HepG2 (cell line): Measurements from ENCODE around the gene TPM2. TPM values are rescaled to one million over a fixed set of nuclear protein-coding genes. Genes with fewer than 3 reads are reported as not detected.

Experiments used
- ATAC-seq: fragments of 200-7000 bp; cut with Tn5 transposase; 3 replicates; pipeline ENCODE4 v1.9.1; 2020; ENCODE audit warnings: mild to moderate bottlenecking, moderate library complexity
- BruUV-seq: library from RNA; stranded (reverse); fragments of 400-500 nt; replicated peaks from 2 replicates; lab custom pipeline; 2021; lab: Mats Ljungman, UMichigan
- CTCF ChIA-PET: fragments of 300-600 bp; formaldehyde crosslinking; extraction: SDS; loops from one replicate; lab custom pipeline; 2021; ENCODE audit warnings: low total read pairs, inconsistent platforms, low intra/inter-chr PET ratio; lab: Yijun Ruan, JAX
- POLR2A ChIA-PET: fragments of 350-600 bp; sonication (Branson Sonifier 250); formaldehyde crosslinking; loops from one replicate; lab custom pipeline; 2020; ENCODE audit warnings: antibody characterized with exemption, inconsistent platforms; lab: Yijun Ruan, JAX
- DNase-seq: peaks from one replicate; pipeline ENCODE4 v3.0.0-alpha.2; 2015; ENCODE audit warnings: low spot score
- FAIRE-seq: peaks from 3 replicates; lab custom pipeline; 2011; peaks lifted over from hg19 to GRCh38; lab: Jason Lieb, UNC
- H2AFZ ChIP-seq: one replicate; pipeline ENCODE4 v1.6.1; 2011; ENCODE audit warnings: low read length, inconsistent platforms
- H3K27ac ChIP-seq: fragments of 300-600 bp; 3 replicates; pipeline ENCODE4 v1.8.0; 2011; ENCODE audit warnings: mixed run types, mild to moderate bottlenecking, mixed read lengths, low read length, inconsistent platforms; ENCODE audit not compliant: insufficient read depth; ENCODE audit errors: extremely low read length
- H3K27me3 ChIP-seq, 2 experiments: fragments of 200-600 bp in 1 of 2; 2 replicates in 1 of 2; 3 replicates in 1 of 2; pipeline versions ENCODE4 v1.6.0 to v1.8.0; 2011; ENCODE audit warnings: low read length in 2 of 2, mild to moderate bottlenecking in 2 of 2, moderate library complexity in 2 of 2, inconsistent platforms in 1 of 2; ENCODE audit not compliant: insufficient read depth in 2 of 2, control insufficient read depth in 1 of 2
- H3K36me3 ChIP-seq, 2 experiments: fragments of 200-600 bp in 1 of 2; replicated peaks in 1 of 2; 2 replicates in 1 of 2; 3 replicates in 1 of 2; pipeline versions ENCODE4 v1.5.1 to v1.8.0; 2011; ENCODE audit warnings: low read length in 2 of 2, inconsistent platforms in 1 of 2; ENCODE audit not compliant: insufficient read depth in 2 of 2, control insufficient read depth in 1 of 2
- H3K4me1 ChIP-seq: 2 replicates; pipeline ENCODE4 v1.5.1; 2012; ENCODE audit warnings: low read length, inconsistent platforms; ENCODE audit not compliant: insufficient read depth
- H3K4me2 ChIP-seq: 2 replicates; pipeline ENCODE4 v1.6.0; 2011; ENCODE audit warnings: low read depth, low read length, inconsistent platforms
- H3K4me3 ChIP-seq, 3 experiments: fragments of 200-600 bp in 1 of 3; sonication (generic), shearing (Covaris generic) in 1 of 3; replicated peaks in 1 of 3; 2 replicates each; pipeline ENCODE4 v1.5.1; 2011 to 2016; ENCODE audit warnings: low read length in 3 of 3, inconsistent platforms in 2 of 3, low read depth in 2 of 3, mild to moderate bottlenecking in 2 of 3, control low read depth in 1 of 3, mixed read lengths in 1 of 3; ENCODE audit not compliant: insufficient read depth in 1 of 3
- H3K79me2 ChIP-seq: one replicate; pipeline ENCODE4 v1.6.1; 2011; ENCODE audit warnings: low read length, inconsistent platforms; ENCODE audit not compliant: insufficient read depth
- H3K9ac ChIP-seq: 2 replicates; pipeline ENCODE4 v1.6.0; 2011; ENCODE audit warnings: mild to moderate bottlenecking, low read depth, low read length, inconsistent platforms; ENCODE audit not compliant: insufficient read depth
- H3K9me3 ChIP-seq: 2 replicates; pipeline ENCODE4 v1.5.1; 2012; ENCODE audit warnings: mild to moderate bottlenecking, low read length
- H4K20me1 ChIP-seq: 2 replicates; pipeline ENCODE4 v1.6.0; 2011; ENCODE audit warnings: inconsistent platforms, mild to moderate bottlenecking, low read length, moderate library complexity; ENCODE audit not compliant: insufficient read depth
- BORCS8-MEF2B ChIP-seq: sonication (generic); formaldehyde crosslinking; IDR thresholded peaks from 2 replicates; pipeline ENCODE4 v1.8.0; 2022; ENCODE audit warnings: mild to moderate bottlenecking, missing genetic modification reagents
- BRCA1 ChIP-seq: sonication (generic); formaldehyde crosslinking; IDR thresholded peaks from 2 replicates; pipeline ENCODE4 v1.4.0; 2020; ENCODE audit warnings: missing genetic modification reagents
- MTF1 ChIP-seq: sonication (generic); formaldehyde crosslinking; IDR thresholded peaks from 2 replicates; pipeline ENCODE4 v1.5.0; 2020; ENCODE audit warnings: missing genetic modification reagents
- NFKB2 ChIP-seq: sonication (generic); formaldehyde crosslinking; IDR thresholded peaks from 2 replicates; pipeline ENCODE4 v1.4.0; 2020; ENCODE audit warnings: missing genetic modification reagents, borderline replicate concordance
- NR1H2 ChIP-seq: sonication (generic); formaldehyde crosslinking; IDR thresholded peaks from 2 replicates; pipeline ENCODE4 v1.8.1; 2022; ENCODE audit warnings: low read depth, missing genetic modification reagents, borderline replicate concordance
- NR2C2 ChIP-seq: sonication (generic); formaldehyde crosslinking; IDR thresholded peaks from 2 replicates; pipeline ENCODE4 v1.4.0; 2020; ENCODE audit warnings: missing genetic modification reagents, mild to moderate bottlenecking, moderate library complexity, borderline replicate concordance
- TAF15 ChIP-seq: fragments of 200-400 bp; formaldehyde crosslinking; IDR thresholded peaks from one replicate; pipeline ENCODE4 v1.6.1; 2018; ENCODE audit warnings: mild to moderate bottlenecking, low read depth, low read length; ENCODE audit not compliant: poor library complexity, severe bottlenecking
- ZNF556 ChIP-seq: sonication (generic); formaldehyde crosslinking; IDR thresholded peaks from 2 replicates; pipeline ENCODE4 v1.4.0; 2020; ENCODE audit warnings: mild to moderate bottlenecking, missing genetic modification reagents, borderline replicate concordance
- WGBS: methylation state at CpG from one replicate; pipeline ENCODE4 v1.1.6; 2017; ENCODE audit warnings: low lambda C conversion rate; 5-methylcytosine and 5-hydroxymethylcytosine counted together
- in situ Hi-C: cut with HindIII; loops from 2 replicates; pipeline ENCODE4 v1.10.0; 2017; ENCODE audit warnings: low pct_unique_long_range_greater_than_20kb; ENCODE audit not compliant: extremely low pct_ligation_motif_present
- intact Hi-C: fragments of 100-400 bp; cut with micrococcal nuclease; formaldehyde crosslinking; loops from one replicate; pipeline ENCODE4 v1.10.0; 2022; ENCODE audit not compliant: unreplicated experiment
- polyA plus RNA-seq, 8 experiments: library from polyadenylated mRNA; depleted of rRNA in 3 of 8; stranded (reverse) in 7 of 8; unstranded in 1 of 8; fragments of >200 nt; fragmentation: Illumina TruSeq in 4 of 8; extraction: Trizol in 4 of 8; gene quantifications; 2 replicates each; pipeline versions ENCODE4 v1.2.1 to v1.2.3, GENCODE V29; 2011 to 2016; ENCODE audit warnings: low read depth in 4 of 8, missing spikeins in 1 of 8, mixed read lengths in 1 of 8; ENCODE audit not compliant: insufficient read depth in 1 of 8
- total RNA-seq, 5 experiments: library from RNA; depleted of rRNA; stranded (reverse); fragments of >200 nt; fragmentation: Illumina TruSeq; extraction: Trizol; gene quantifications; 2 replicates each; pipeline ENCODE4 v1.2.3, GENCODE V29; 2016; ENCODE audit warnings: low read depth in 1 of 5
- TF ChIP-seq, protein P1 (sequence below): sonication (generic); formaldehyde crosslinking; IDR thresholded peaks from 2 replicates; pipeline ENCODE4 v1.4.0; 2020; ENCODE audit warnings: missing genetic modification reagents; ENCODE audit errors: not compliant biosample characterization
- TF ChIP-seq, protein P2 (sequence below): sonication (generic); formaldehyde crosslinking; IDR thresholded peaks from 2 replicates; pipeline ENCODE4 v1.5.1; 2020; ENCODE audit warnings: missing genetic modification reagents, mild to moderate bottlenecking, borderline replicate concordance
- TF ChIP-seq, protein P3 (sequence below), 2 experiments: sonication (generic) in 1 of 2; formaldehyde crosslinking in 1 of 2; IDR thresholded peaks; 2 replicates each; pipeline versions ENCODE4 v1.4.0 to v1.6.1; 2016 to 2020; ENCODE audit warnings: borderline replicate concordance in 1 of 2, low read depth in 1 of 2, mild to moderate bottlenecking in 1 of 2, missing genetic modification reagents in 1 of 2
- TF ChIP-seq, protein P4 (sequence below): sonication (generic); formaldehyde crosslinking; IDR thresholded peaks from 2 replicates; pipeline ENCODE4 v1.5.1; 2020; ENCODE audit warnings: missing genetic modification reagents, mild to moderate bottlenecking, borderline replicate concordance

The TPM2 gene
- total and polyA plus RNA-seq, 2 of the 13 experiments (the other 11 are each of a cell fraction or from before 2014, with no cell fraction given) = 3.1 to 10.7 TPM

DNA sequence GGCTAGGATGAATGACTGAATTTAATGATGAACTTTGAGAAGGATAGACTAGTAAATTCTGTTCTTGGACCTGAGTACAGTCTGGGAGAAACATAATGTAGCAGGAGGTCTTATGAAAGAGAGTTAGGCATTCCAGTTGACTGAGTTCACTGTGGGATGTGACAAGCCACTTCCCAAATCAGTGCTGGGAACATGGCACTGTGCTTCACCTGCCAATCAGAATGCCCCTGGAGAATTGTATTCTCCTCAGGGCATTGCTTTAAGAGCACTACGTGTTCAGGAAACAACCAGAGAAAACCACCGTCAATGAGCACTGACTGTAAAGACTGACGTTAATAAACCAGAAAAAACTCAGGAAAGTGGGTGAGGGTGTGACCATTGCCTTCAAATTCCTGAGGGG is 30.4 kb downstream of the TPM2 start (continued):
- TF ChIP-seq, protein P1, sequence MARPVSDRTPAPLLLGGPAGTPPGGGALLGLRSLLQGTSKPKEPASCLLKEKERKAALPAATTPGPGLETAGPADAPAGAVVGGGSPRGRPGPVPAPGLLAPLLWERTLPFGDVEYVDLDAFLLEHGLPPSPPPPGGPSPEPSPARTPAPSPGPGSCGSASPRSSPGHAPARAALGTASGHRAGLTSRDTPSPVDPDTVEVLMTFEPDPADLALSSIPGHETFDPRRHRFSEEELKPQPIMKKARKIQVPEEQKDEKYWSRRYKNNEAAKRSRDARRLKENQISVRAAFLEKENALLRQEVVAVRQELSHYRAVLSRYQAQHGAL (CRISPR knock-in tag) = no peak
- TF ChIP-seq NR1H2 (no peak), MTF1 (CRISPR knock-in tag) (no peak)
- TF ChIP-seq, protein P2, sequence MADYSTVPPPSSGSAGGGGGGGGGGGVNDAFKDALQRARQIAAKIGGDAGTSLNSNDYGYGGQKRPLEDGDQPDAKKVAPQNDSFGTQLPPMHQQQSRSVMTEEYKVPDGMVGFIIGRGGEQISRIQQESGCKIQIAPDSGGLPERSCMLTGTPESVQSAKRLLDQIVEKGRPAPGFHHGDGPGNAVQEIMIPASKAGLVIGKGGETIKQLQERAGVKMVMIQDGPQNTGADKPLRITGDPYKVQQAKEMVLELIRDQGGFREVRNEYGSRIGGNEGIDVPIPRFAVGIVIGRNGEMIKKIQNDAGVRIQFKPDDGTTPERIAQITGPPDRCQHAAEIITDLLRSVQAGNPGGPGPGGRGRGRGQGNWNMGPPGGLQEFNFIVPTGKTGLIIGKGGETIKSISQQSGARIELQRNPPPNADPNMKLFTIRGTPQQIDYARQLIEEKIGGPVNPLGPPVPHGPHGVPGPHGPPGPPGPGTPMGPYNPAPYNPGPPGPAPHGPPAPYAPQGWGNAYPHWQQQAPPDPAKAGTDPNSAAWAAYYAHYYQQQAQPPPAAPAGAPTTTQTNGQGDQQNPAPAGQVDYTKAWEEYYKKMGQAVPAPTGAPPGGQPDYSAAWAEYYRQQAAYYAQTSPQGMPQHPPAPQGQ (CRISPR knock-in tag) = no peak

DNA sequence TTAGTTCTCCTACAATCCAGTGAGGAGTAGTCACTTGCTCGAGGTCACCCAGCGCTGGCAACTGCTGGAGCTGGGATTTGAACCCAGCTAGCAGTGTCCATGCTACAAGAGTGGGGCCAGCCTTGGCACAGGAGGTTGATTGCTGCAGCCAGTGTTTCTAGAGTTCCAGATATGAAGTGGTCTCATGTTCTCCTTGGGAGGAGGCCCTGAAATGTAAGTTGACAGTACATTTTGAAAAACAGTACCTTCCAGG is 30.8 kb downstream of the TPM2 start:
- in situ Hi-C loops = loop anchor here (10.0 kb wide), 1 partner anchor 544 kb away; the partner anchor contains the start of gene ATOSB
- no TSS peak for BruUV-seq
- ATAC-seq (peak; percentile 1; the same call in 2 of the 3 replicates), FAIRE-seq (no peak), DNase-seq (no peak)
- ChIA-PET POLR2A (interaction anchor here (1.1 to 6.3 kb wide), 8 partner anchors 11 to 155 kb away, joined by 3 to 68 read pairs (median 30); partner anchors contain the start of genes CREB3, HINT2, TLN1 and TPM2), CTCF (interaction anchor here (1.7 kb wide), 1 partner anchor 37 kb away, joined by 9 read pairs; no protein-coding TSS in a partner anchor)
- Histone ChIP-seq H3K27ac (peak overlapping the region; percentile 100), H2AFZ (no peak overlapping the region), H3K4me2 (peak overlapping the region; percentile 82), H3K27me3 (no peaks in the 10 kb centered on the region; a peak in 2 of 5 replicates), H4K20me1 (no peaks in the 10 kb centered on the region), H3K4me1 (peaks cover 71% of the 10 kb centered on the region), H3K9ac (peak overlapping the region; percentile 98), H3K79me2 (peaks cover 6% of the 10 kb centered on the region), H3K4me3 (peak overlapping the region; percentile 66 to 89 (median 85)), H3K9me3 (no peaks in the 10 kb centered on the region), H3K36me3 (peaks cover 8 to 10% of the 10 kb centered on the region in 2 experiments; a peak in 3 of 5 replicates)
- no CpG with 5 or more reads among the region's 2 CpGs for WGBS
- intact Hi-C loops = loop anchor here (1.0 kb wide), 3 partner anchors 10 to 90 kb away; partner anchors contain the start of genes CREB3, GBA2, RGP1 and TLN1
- no peak for TF ChIP-seq BRCA1 (CRISPR knock-in tag)
- TF ChIP-seq, protein P3, sequence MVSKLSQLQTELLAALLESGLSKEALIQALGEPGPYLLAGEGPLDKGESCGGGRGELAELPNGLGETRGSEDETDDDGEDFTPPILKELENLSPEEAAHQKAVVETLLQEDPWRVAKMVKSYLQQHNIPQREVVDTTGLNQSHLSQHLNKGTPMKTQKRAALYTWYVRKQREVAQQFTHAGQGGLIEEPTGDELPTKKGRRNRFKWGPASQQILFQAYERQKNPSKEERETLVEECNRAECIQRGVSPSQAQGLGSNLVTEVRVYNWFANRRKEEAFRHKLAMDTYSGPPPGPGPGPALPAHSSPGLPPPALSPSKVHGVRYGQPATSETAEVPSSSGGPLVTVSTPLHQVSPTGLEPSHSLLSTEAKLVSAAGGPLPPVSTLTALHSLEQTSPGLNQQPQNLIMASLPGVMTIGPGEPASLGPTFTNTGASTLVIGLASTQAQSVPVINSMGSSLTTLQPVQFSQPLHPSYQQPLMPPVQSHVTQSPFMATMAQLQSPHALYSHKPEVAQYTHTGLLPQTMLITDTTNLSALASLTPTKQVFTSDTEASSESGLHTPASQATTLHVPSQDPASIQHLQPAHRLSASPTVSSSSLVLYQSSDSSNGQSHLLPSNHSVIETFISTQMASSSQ (IDR thresholded peaks at IDR 0.05; ENCODE audit: low read depth) = no peak
- TF ChIP-seq, protein P3 (CRISPR knock-in tag; IDR thresholded peaks at IDR 0.05; ENCODE audit: borderline replicate concordance) = no peak
- TF ChIP-seq NR2C2 (CRISPR knock-in tag) = no peak
- TF ChIP-seq ZNF556 = no peak
- no peak for TF ChIP-seq BORCS8-MEF2B
- TF ChIP-seq, protein P4, sequence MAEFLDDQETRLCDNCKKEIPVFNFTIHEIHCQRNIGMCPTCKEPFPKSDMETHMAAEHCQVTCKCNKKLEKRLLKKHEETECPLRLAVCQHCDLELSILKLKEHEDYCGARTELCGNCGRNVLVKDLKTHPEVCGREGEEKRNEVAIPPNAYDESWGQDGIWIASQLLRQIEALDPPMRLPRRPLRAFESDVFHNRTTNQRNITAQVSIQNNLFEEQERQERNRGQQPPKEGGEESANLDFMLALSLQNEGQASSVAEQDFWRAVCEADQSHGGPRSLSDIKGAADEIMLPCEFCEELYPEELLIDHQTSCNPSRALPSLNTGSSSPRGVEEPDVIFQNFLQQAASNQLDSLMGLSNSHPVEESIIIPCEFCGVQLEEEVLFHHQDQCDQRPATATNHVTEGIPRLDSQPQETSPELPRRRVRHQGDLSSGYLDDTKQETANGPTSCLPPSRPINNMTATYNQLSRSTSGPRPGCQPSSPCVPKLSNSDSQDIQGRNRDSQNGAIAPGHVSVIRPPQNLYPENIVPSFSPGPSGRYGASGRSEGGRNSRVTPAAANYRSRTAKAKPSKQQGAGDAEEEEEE (CRISPR knock-in tag) = no peak
- no peak for TF ChIP-seq TAF15
- no peak for TF ChIP-seq NFKB2 (CRISPR knock-in tag)
